ENCODE results near the gene CXCL10.
"Not testable (repeated sequence)": the region's sequence is repeated elsewhere in the genome, so short reads cannot be mapped to it uniquely, and the experiment has no call there.

Gene CXCL10

DNA sequence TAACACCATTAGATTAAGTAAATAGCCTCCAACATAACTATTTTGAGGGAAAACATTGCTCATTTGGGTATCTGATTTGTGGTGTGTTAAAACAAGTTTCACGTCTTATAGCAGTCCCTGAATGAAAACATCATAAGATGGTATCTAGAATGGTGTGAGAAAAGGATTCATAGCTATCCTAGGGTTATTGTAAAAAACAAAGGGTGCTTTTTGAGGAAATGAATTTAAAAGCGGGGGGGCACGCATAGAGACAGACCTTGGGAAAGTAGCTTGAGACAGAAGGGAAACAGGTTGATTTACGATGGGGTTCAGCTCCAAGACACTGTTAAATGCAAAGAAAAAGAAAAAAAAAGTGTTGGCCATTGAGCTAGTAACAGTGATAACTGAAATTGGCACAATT, 768 bp upstream of the CXCL10 start:
- no peak for DNase-seq

DNA sequence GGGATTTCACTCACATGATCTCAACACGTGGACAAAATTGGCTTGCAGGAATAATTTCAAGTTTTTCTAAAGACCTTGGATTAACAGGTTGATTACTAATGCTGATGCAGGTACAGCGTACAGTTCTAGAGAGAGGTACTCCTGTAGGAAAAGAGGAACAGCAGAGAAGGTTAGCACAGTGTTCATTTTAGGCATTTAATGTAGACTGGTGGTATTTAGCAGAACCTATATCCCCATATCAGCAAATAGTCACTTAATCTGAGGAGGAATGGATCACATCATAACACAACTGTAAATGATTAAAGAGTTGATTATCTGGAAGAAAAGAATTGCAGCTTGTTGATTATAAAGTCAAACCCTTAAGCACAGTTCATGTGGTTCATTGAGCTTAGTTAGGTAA, 620 bp downstream of the CXCL10 start:
- DNase-seq: no peak

DNA sequence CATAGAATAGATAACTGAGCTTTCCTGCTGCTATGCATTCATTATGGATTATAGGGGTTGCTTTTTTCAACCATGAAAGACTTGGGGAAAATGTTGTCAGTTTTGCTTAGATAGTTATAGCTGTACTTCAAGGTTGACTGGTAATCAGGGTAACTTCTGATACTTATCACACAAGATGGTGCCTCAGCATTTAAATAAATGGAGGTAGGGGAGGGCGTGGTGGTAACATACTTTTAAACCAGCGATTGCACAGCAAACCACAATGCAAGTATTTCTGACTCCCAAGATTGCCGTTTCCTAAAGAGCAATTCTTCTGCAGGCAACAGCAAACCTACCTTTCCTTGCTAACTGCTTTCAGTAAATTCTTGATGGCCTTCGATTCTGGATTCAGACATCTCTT, 1.3 kb downstream of the CXCL10 start:
- no peak for DNase-seq

DNA sequence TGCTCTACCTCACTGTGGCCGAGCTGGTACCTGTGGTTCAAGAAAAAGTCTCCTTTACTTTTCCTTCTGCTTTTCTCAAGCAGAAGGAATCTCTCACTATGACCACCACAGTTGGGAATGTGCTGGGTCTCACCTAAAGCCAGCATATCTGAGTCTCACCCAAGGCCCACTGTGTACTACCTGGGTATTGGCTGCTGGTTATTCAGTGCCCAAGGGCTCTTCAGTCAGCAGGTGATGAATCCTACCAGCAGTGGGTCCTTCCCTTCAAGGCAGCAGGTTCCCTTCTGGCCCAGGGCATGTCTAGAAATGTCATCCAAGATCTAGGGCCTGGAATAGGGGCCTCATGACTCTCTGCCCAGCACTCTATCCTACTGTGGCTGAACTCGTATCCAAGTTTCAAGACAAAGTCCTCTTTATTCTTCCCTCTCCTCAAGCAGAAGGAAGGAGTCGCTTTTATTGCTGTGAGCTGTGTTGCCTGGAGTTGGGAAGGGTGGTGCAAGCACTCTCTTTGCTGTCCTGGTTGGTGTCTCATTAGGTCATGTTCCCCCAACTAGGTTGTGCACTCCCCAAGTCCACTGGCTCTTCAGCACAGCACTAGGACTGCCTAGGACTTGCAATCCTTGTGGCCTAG, 6.1 kb downstream of the CXCL10 start:
- DNase-seq: no peak

DNA sequence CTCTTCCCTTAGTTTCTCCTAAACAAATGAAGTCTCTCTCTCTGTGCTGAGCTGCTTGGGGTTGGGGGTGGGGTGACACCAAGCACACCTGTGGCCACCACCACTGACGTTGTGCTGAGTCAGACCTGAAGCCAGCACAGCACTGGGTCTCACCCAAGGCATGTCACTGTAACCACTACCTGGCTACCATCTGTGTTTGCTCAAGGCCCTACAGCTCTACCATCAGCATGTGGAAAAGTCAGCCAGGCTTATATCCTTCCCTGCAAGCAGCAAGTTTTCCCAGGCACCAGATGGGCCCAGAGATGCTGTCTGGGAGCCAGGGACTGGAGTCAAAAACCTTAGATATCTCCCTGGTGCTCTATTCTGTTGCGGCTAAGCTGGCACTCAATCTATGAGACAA, 6.9 kb downstream of the CXCL10 start:
- DNase-seq: no peak

DNA sequence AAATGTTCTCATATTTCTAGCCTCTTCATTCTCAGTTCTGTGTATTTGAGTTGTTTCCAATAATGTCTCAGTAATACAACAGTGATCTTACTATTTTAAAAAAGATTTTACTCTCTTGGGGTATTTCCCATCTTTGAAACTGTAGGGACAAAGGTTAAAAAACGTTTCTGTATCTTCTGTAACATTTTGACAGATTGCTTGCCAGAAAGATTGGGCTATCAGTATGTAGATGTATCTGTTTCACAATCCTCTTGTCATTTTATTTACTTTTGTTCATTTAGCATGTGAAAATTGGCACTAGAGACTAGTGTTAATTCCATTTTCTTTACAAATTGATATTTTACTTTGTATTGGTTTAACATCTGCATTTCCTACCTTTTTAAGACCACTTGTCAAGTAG, 9.8 kb downstream of the CXCL10 start:
- no peak for DNase-seq

DNA sequence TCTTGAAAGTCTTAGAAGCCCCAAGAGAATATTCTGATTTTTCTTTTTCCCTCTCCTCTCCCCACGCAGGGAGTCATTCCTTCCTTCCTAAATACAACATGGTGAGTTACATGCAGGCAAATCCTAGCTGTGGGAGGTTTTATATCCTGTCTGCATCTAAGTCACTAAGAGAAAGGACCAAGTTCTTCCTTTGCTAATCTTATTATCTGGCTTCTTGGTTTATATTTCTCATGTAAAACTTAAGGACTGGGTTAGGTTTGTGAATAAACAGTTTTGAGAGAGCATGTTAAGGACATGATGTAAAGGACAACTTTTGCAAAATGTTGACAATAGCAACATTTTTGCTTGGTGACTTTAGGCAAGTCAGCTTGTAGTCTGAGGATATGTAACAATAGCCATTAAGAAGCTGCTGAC, 10.9 kb downstream of the CXCL10 start:
- no peak for DNase-seq

DNA sequence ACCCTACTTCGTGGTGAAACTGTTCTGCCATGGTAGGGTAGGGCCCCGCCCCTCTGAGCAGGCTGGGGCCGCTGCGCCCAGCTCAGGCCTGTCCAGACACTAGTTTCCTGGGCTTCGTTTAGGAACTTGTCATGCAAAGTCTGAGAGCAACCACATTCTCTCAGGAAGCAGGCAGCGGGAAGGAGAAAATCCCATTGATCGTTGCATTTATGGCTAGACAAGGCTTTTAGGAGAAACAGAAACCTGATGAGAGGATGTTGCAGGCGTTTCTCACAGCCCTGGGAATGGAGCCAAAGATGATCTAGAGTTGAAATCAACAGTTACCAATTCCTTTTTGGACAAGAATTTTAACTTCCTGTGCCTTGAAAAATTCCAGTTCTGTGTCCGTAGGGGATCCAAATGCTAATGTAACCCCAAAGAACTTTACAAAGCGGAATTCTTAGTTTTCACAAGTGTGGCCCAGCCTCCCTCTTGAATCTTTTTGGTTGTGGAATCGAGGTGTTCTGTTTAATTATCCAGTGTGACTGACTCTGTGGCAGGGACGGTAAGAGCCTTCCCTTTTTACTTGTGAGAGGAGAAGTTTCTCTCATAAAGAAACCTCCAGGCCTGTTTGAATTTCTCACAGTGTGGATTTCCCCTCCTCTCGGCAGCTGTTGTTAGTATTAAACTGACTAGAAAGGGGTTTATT, 11.5 kb downstream of the CXCL10 start:
- no peak for DNase-seq

DNA sequence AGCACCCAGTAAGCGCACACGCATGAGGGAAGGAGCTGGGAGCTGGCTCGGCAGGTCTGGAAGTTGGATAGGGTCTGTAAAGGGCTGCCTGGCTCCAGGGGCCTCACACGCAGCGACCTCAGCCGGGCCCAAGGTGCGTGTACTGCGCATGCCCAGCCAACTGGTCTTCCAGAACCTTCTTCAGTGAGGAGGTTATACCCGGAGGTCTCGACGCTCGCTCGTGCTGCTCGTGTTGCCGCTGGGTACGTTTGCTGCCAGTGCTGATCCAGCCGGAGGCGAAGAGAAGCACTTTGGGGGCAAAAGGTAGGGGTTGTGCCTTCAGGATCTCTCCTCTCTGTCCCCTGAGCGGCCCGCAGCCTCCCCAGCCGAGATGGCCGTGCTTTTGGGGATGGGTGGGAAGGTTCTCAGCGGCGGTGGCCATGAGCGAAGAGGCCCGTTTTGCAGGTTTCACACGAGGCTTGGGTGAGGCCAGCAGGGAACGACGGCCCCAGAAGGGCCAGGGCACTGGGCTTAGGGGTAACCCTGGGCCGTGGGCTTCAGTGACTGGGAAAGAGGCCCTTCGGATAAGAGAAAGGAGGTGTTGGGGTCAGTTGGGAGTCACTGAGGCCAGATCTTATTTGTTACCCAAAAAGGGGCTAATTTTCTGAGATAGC, 12.2 kb downstream of the CXCL10 start:
- DNase-seq: no peak

DNA sequence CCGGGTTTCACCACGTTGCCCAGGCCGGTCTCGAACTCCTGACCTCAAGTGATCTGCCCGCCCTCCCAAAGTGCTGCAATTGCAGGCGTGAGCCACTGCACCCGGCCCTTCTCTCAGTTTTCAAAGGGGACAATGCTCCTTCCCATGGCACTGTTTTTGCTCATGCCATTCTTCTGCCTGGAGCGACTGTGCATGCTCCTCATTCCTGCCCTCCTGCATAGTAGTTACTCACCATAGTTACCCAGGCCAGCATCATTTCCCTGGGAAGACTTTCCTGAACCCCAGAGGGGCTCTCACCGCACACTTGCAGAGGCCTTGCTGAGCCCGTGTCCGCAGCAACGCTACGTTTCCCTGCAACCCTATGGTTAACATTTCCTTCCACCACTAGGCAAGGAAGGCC, 12.7 kb downstream of the CXCL10 start:
- no peak for DNase-seq

DNA sequence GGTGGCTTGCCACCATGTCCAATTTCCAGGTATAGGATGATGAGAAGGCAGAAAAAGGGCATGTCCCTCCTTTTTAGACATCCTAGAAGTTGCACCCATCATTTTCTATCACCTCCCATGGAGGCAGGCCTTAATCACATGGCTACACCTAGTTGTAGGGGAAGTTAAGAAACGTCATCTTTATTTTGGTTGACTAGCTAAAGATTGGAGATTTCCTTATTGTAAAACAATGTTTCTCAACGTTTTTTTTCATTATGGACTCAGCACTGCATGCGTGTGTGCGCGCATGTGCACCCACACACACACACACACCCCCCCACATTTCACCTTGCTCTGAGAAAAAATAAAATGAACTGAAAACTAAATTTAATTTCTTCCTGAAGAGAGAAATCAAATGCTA, 14.0 kb downstream of the CXCL10 start:
- no peak for DNase-seq

DNA sequence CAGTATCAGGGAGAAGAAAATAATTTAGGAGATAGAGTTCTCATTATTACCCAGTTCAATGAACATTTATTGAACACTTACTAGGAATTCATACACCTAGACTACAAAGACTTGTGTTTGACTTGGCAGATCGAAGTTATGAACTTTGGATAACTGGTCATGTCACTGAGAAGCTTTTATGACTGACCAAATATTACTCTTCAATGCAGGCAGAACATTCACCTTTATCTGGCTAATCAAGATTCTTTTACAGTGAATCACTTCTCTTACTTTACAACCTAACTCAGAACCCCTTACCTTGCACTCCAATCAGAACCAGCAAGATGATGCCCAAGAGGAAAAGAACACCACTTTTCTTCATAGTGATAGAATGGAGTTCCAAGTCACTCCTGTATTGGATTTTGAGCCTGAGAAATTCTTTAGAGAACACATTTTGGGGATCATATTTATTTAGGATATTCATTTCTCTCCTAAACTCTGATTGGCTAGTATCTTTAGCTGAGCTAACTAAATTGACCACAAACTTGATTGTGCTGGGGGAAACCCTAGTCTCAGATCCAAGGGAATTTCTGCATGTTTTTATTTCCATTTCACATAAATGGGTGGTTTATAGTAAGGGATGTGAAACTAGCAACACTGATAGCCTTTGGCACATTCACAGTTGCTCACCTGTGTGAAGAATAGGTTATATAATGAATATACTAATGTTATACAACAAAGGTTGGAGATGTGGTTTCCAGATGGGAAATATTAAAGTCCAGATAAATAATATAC, 16.0 kb downstream of the CXCL10 start, which contains the start of gene CXCL9:
CXCL9 (minus strand) TSS at position 421 of the 774 bp plus-strand sequence; CDS start at position 361, 60 bp downstream.
- no peak for DNase-seq

DNA sequence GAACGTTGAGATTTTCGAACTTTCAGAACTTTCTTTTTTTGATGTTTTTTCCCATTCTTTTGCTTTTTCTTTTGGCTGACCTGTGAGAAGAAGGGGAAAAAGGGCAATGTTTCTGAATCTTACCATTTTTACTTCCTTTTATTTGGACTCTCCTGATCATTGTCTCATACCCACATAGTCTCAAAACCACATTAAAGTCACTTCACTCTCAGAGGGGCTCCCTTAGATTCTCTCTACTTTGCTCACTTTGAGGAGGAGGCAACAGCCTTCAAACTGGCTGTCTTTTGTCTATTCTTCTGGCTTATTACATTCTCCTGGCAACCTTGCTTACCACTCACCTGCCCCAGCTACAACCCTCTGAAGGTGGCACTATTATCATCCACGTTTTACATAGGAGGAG, 19.7 kb downstream of the CXCL10 start:
- DNase-seq: no peak

DNA sequence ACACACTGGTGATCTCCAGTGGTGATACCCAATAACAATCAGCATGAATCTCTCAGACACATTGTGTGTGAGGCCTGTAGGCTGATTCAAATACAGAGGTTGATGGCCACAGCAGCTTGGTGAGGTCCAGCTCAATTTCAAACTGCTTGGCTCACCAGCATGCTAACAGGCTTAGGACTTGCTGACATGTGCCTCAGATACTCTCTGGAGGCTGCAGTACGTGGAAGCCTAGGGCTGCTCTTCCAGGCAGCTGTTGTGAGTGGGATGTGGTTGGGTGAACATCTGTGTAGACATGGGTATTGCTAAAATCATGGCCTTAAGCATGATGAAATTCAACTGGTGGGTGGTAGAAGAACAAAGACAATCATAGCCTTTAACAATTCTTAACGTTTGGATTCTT, 20.3 kb downstream of the CXCL10 start:
- no peak for DNase-seq

DNA sequence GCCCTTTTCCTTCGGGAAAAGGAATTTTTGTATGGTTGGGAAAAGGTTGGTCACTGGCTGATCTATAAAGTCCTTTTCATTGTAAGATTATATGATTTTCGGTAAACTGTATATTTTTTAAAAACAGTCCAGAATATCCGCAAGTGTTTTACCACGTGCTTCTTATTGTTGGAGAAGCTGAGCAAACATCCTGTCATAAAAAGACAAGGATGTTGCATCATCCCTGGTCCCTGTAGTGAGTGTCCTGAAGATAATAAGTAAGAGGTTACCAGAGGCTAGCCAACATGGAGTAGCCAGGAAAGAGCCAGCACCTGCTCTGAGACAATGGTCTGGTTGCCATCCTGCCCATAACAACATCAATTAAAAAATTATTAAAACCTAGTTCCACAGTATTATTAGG, 21.1 kb downstream of the CXCL10 start:
- DNase-seq: no peak

DNA sequence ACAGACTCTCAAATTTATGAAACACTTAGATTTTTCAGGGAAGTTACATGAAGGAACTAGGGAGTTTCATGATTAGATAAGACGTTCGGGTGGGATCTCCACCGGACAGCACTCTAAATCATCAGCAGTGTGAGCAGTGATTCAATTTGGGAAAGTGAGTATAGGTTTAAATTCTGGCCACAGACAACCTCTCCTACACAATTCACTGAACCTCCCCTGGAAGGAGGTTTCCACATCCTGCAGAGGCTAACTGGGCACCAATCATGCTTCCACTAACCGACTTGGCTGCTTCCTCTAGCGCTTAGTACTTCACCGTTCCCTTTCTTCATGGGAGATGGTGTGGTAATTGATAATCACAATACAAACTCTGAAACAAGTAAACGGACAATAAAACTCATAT, 21.6 kb downstream of the CXCL10 start:
- DNase-seq: no peak

DNA sequence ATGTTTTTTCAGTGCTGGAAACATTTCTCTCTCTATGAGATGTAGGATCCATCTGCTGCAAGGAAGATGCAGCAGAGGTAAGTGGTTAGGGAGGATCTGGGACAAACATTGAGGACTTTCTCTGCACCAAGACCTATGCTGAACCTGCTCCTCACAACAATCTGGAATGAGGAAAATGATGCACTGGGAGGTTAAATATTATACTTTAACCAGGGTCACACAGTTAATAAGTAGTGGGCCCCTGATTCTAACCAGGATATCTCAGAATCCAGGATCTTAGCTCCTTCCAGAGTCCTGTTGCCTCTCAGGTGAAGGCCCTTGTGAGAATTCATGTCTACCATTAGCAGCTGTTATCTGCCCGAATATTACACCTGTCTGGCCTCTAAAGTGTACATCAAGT, 23.0 kb downstream of the CXCL10 start:
- no peak for DNase-seq

DNA sequence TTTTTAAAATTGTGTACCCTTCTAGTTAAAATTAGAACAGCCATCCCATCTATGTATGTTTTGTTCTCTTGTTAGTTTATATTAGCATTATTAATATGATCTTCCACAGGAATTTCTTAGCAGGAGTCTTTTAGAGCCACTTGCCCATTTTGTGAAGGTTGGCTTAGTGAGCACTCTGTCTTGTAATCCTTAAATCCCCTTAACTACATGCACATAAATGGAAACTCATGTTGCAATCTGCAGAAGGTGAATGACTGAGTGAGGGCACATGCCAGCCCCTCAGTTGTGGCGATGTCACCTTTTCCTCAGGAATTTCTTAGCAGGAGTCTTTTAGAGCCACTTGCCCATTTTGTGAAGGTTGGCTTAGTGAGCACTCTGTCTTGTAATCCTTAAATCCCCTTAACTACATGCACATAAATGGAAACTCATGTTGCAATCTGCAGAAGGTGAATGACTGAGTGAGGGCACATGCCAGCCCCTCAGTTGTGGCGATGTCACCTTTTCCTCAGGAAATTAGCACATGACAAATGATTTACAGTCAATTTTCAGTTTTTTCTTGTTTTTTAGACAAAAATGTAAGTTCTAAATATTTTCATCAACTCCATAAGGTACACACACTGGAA, 24.7 kb downstream of the CXCL10 start:
- DNase-seq: not testable (repeated sequence)

DNA sequence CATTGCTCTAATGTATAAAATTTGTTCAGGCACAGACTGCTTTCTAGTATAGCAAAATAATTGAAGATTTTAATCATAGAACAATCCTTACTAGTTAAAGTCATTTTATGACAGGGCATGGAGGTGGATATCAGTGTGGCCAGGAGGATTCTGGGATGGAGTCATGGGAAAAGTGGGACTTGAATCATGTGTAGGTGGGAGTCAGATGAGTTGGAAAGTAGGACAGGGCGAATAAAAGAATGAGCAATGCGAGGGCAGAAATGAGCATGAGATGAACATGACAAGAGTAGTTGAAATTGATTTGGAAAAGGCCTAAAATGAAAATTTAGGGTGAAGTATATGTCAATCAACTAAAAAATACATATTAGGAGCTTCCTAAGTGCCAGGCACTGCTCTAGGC, 25.4 kb downstream of the CXCL10 start:
- no peak for DNase-seq

DNA sequence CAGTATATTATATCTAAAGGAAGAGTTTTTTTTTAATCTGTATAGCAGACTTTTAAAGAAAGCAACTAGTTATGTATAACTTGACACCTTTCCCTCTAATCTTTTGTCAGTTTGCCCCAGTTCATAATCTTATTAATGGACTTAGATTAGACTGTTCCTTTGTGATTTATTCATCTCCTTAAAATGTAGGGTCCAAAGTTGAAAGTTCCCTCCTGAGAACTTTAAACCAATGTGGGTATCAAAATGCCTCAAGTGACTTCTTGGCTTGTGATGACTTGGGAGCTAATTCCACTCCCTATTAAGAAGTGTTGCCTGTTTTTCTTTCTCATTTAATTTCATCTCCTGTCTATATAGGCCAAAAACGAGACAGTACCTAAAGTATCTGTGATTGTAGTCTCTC, 26.2 kb downstream of the CXCL10 start:
- DNase-seq: no peak

DNA sequence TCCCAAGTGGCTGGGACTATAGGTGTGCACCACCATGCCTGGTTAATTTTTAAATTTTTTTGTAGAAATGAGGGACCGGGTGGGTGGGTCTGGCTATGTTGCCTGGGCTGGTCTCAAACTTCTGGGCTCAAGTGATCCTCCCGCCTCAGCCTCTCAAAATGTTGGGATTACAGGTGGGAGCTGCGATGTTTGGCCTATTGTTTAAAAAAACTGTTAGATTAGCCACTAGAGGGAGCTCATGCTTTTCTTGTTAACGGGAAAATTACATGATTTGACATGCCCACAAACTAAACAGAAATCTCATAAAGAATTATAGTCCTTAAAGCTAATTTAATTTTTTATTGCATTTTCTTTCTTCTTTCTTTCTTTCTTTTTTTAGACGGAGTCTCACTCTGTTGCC, 27.6 kb downstream of the CXCL10 start:
- DNase-seq: no peak

DNA sequence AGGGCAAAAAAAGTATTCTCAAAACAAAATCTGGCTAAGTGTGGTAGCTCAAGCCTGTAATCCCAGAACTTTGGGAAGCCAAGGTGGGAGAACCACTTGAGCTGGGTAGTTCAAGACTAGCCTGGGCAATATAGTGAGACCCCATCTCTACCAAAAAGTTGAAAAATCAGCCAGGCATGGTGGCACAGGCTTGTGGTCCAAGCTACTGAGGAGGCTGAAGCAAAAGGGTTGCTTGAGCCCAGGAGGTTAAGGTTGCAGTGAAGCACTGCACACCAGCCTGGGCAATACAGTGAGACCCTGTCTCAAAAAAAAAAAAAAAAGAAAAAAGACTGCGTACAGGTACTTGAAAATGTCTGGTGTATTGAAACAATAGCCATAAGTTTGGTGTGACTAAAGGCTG, 30.8 kb downstream of the CXCL10 start:
- DNase-seq: no peak

DNA sequence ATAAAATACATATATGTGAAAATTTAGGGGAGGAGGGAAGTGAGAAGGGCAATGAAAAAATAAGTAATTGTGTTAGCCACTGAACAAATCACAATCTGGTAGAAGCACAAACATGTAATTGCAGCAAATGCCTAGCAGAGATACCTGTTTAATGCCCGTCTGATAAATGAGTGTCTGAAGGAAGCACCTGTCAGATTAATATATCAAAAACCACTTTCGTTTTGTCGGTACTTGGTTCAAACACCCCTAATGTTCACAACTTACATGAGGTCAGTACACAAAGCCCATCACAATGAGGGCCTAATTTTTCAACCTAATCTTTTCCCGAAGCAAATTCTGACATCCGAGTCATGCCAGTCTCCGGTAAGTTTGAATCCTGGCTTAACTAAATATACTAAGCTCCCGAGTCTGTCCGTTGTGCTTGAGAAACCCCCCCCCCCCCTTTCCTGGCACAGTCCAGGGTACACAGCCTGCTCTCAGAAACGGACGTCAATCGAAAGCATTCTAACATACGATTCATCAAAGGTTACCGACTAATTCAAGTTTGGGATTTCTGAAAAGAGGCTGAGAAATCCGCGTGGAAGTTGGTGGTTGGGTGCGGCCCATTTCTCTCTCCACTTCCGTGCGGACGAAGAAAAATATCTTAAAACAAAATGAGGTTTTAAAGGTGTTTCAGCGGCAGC, 33.3 kb downstream of the CXCL10 start:
- no peak for DNase-seq

All from activated effector memory CD4-positive, alpha-beta T cell treated with anti-CD3 and anti-CD28 coated beads, Interleukin-2, amount 50 U/mL, for 16 hours (primary cell).